GM21717 (cell line): ENCODE data around the gene HPD.
"Not testable (repeated sequence)": the region's sequence is repeated elsewhere in the genome, so short reads cannot be mapped to it uniquely, and the experiment has no call there.

Experiments
- ATAC-seq: cut with Tn5 transposase; IDR thresholded peaks from one replicate; pipeline ENCODE4 v1.9.1; 2021; ENCODE audit warnings: mild to moderate bottlenecking, moderate library complexity; ENCODE audit not compliant: unreplicated experiment

The HPD gene

DNA sequence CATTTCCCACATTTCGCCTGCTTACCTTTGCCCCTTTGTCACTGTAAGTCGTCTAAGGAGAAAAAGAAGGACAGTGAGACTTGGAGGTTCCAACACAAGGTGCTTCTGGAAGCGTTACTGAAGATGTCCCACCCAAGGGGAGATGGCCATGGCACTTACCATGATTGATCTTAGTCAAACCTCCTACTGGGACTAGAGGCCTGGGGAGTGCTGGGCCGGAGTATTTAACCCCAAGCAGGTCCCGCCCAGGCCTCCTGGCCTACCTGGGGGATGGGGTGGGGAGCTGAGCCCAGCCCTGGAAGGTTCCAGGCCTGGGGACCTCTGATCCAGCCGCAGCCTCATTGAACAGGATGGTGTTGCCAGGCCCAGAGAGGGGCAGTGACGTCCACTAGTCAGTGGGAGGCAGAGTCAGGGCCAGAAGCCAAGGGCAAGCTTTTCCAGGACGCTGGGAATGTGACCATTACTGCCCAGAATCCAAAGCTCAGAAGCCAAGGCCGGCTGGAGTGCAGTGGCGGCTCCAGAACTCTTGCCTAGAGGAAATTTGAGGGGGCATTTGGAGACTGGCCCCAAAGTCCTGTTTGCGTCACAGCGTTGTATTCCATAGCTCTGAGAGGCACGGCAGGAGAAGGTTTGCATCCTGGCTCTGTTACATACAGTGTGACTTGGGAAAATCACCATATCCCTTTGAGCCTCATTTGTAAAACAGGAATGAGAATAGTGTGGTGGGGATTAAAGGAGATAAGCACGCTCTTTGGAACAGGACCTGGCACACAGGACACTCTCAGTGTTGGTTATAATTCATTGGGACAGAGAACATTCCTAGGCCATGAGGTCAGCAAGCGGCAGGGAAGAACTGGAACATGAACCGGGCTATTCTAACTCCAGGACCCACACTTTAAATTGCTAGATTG lies at the start of gene HPD:
TSS of gene HPD (minus strand) at position 198 of the 911 bp plus-strand sequence. CDS start at position 162, 36 bp downstream.
- no peak for ATAC-seq

DNA sequence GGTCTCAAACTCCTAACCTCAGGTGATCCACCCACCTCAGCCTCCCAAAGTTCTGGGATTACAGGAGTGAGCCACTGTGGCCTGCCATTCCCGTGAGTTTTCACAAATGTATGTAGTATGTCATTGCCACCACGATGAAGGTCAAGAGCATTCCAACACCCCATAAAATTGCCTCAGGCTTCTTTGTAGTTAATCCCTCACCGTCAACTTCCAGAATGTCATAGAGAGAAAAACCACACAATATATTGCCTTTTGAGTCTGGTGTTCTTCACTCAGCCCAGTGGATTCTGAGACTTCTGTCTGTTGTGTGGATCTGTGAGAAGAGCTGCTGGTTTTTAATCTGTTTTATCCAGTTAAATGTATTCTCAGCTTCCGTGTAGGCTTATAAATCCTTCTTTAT lies 47.1 kb upstream of the HPD start:
- no peak for ATAC-seq

DNA sequence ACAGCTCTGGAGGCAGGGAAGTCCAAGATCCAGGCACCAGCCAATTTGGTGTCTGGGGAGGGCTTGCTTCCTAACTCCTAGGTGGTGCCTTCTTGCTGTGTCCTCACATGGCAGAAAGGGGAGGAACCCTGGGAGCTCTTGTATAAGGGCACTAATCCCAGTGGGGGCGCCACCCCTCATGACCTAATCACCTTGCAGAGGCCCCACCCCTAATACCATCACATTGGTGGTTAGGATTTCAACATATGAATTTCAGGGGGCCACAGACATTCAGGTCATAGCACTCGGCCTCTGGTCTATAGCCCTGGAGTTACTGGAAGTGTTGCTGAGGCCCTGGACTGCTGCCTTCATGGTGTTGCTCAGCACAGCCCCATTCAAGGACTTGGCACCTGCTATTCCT lies 44.5 kb upstream of the HPD start:
- ATAC-seq, result no peak

DNA sequence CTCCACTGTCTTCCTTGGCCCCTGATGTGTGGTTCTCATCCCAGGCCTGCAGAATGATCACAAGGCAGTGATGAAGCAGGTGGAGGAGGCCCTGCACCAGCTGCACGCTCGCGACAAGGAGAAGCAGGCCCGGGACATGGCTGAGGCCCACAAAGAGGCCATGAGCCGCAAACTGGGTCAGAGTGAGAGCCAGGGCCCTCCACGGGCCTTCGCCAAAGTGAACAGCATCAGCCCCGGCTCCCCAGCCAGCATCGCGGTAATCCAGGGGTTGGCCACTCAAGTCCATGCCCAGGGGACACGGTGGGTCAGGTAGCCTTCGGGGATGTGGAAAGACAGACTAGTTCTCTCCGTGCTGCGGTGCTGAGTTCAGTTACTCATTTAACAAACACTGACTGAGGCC lies 40.9 kb upstream of the HPD start:
- no peak for ATAC-seq

DNA sequence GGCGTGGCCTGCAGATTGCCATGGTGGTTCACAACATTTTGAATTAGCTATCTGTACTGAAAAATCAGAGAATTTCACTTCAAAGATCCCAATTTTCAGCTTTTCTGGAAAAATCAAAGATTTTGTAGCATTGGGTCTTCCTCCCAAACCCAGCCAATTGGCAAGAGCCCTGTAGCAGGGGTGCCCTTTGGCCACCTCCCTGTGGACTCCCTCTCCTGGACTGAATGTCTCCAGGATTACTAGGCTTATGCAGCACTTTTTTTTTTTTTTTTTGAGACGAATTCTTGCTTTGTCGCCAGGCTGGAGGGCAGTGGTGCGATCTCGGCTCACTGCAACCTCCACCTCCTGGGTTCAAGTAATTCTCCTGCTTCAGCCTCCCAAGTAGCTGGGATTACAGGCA lies 39.6 kb upstream of the HPD start:
- no peak for ATAC-seq

DNA sequence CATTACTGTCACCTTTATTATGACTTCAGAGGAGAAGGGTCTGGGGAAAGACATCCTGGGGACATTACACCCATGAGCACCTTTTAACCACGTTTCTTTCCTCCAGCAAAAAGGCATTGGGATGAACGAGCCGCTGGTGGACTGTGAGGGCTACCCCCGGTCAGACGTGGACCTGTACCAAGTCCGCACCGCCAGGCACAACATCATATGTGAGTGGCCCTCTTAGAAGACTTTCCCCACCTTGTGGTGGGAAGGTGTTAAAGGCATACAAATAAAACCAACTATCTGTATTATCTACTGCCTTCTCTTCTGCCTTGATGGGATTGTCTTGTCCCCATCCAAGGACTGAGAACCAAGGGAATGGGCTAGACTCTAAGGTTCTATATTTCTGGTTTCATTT lies 36.0 kb upstream of the HPD start:
- no peak for ATAC-seq

DNA sequence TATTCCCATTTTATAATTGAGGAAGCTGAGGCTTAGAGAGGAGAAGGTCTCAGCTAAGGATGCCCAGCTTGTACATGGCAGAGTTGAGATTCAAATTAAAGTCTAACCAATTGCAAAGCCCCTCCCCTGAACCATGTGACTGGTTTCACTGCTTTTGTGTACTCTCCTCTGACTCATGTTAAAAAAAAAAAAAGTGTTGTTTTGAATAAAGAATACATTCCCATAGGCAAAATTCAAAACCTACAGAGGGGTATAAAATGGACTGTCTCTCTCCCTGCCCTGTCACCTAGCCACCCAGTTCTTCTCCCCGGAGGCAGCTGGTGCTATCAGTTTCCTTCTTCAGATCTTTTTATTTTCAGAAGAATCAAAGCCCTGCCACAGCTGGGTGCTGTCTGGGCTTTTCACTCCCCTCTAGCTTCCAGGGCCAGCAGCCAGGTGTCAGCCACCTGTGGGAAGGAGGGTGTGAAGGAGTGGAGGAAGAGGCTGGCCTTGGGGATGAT lies 35.4 kb upstream of the HPD start:
- no peak for ATAC-seq

DNA sequence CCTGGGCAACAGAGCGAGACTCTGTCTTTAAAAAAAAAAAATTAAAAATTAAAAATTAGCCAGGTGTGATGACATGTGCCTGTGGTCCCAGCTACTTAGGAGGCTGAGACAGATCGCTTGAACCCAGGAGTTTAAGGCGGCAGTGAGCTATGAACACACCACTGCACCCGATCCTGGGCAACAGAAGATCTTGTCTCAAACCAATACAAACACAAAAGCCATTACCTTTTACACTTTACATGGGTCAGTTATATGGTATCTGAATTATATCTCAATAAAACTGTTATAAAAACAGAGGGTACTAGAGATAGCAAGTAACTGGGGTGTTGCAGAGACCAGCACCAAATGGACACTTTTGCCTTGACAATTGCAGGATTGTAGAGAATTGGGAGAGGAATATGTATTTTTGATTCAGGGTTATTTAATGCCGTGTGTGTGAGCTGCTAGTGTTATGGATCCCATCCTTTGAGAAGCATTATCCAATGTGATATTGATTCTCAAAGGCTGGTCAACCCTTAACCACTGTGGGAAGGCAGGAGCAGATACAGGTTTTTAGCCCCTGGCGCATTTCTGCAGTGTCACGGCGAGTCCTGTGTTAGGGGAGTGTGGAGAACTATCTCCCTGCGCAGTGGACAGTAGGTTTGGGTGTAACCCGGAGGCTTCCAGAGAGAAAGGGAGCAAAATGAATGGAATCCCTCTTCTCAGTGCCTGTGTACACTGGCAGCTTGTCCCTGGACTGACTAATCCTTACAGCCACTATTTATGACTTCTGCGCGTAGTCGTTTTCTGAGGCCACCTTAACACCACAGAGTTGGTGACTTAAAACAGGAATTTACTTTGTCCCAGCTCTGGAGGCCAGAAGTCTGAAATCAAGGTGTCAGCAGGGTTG lies 34.3 kb upstream of the HPD start:
- ATAC-seq, result no peak

DNA sequence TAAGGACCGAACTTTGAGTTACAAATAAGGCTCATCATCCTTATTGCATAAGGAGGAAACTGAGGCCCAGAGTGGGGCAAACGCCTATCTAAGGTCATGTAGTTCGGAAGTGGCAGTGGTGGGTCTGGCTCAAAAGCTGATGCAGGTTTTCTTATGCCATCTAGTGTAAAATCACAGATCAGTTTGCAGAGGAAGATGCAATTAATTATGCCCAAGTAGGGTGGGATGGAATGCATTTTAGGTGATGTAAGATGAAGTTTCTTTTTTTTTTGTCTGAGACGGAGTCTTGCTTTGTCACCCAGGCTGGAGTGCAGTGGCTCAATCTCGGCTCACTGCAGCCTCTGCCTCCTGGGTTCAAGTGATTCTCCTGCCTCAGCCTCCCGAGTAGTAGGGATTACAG lies 31.0 kb upstream of the HPD start:
- not testable (repeated sequence) for ATAC-seq

DNA sequence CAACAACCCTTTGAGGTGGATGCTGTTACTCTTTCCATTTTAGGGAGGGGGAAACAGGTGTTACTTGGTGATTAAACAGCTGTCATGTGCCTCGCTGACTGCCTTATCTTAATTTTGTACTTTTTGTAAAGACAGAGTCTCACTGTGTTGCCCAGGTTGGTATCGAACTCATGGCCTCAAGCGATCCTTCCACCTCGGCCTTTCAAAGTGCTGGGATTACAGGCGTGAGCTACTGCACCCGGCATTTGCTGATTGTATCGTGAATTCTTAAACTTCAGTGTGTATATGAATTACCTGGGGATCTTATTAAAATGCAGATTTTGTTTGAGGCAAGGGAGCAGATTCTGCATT lies 30.6 kb upstream of the HPD start:
- no peak for ATAC-seq

DNA sequence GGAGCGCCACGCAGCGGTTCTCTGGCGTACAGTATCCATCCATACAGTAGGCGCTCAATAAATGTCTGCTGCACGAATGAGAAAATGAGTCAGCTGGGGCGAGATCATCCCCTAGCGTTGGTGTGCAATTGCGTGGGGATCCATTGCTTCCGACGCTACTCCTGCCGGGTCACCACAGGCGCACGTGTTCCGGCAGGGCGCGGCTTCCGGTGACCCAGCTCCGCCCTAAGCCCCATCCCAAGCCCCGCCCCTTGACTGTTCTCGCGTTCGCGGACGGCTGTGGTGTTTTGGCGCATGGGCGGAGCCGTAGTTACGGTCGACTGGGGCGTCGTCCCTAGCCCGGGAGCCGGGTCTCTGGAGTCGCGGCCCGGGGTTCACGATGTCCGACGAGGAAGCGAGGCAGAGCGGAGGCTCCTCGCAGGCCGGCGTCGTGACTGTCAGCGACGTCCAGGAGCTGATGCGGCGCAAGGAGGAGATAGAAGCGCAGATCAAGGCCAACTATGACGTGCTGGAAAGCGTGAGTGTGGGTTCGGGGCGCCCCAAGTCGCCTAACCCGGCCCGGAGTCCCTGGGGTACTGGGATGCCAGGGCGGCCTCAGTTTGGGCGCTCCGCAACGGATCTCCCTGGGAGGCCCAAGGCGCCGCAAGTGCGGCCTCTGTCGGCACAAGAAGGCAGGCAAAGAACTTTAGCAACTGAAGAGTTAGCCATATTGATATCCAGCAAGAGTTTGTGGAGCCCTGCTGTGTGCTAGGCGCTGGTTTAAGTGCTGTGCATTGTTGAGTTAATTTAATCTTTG lies 30.0 kb upstream of the HPD start, which contains the start of gene PSMD9:
TSS of gene PSMD9 (plus strand) at position 313 of the 796 bp plus-strand sequence. CDS start at position 380, 67 bp downstream.
- peak; percentile 81 for ATAC-seq

DNA sequence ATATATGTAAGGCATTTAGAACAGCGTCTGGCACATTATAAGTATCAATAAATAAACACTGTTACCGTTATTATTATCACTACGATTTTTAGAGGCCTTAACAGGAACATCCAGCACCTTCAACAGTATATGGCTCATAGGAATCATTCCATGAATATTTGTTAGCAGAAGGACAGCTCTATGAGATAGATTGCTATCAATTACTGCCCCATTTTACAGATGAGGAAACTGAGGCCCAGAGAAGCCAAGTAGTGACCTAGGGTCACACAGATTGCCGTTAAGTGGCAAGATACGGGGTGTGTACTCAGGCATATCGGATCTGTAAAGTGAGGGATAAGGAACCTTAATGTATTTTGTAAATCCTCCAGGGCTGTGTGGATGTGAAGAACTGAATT lies 29.4 kb upstream of the HPD start:
- ATAC-seq, result no peak

DNA sequence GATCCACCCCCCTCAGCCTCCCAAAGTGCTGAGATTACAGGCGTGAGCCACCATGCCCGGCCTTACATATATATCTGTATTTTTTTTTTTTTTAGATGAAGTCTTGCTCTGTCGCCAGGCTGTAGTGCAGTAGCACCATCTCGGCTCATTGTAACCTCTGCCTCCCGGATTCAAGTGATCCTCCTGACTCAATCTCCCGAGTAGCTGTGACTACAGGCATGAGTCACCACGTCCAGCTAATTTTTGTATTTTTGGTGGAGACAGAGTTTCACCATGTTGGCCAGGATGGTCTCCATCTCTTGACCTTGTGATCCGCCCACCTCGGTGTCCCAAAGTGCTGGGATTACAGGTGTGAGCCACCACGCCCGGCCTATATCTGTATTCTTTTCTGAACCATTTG lies 26.5 kb upstream of the HPD start:
- ATAC-seq, result not testable (repeated sequence)

DNA sequence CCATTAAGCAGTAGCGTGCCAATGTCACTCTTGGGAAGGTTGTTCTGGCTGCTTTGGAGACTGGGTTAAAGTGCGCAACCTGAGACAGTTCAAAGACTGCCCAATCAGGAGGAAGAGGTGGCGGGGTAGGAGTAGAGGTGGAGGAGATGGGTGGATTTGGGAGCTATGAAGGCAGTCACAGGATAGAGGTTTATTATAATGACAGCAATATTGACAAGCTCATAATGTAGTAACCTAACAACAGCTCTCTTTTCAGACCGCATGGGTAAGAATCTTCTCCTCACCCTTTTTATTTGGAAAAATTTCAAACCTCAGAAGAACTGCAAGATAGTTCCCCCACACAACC lies 24.6 kb upstream of the HPD start:
- no peak for ATAC-seq

DNA sequence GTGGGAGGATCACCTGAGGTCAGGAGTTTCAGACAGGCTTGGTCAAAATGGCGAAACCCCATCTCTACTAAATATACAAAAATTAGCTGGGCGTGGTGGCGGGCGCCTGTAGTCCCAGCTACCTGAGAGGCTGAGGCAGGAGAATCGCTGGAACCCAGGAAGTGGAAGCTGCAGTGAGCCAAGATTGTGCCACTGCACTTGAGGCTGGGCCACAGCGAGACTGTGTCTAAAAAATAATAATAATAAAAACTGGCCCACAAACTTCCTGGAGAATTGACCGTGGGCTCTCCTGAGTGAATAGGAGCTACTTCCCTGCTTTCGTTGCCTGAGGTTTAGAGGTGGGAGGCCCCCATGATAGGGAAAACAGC lies 17.4 kb upstream of the HPD start:
- ATAC-seq, result not testable (repeated sequence)

DNA sequence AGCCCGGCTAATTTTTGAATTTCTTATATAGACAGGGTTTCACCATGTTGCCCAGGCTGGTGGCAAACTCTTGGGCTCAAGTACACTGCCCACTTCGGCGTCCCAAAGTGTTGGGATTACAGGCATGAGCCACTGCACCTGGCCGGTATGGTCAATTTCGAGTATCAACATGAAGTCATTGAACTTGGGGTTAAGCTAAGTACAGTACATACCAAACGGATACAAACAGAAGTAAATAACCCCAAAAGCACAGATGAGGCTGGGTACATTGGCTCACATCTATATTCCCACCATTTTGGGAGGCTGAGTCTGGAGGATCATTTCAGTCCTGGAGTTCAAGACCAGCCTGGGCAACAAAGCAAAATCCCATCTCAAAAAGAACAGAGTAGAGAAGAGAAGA lies 16.9 kb upstream of the HPD start:
- ATAC-seq, result no peak

DNA sequence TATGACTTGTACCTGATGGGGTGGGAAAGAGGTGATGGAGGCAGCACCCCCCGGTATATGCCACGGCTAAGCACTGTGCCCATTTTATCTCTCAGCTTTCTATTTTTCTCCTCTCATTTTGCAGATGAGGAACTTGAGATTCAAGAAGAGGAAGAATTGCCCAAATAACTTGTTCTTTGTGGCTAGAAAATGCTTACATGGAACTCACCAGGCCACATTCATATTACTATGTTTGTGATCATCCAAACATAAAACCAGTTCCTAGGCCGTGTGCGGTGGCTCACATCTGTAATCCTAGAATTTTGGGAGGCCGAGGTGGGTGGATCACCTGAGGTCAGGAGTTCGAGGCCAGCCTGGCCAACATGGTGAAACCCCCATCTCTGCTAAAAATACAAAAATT lies 15.4 kb upstream of the HPD start:
- no peak for ATAC-seq

DNA sequence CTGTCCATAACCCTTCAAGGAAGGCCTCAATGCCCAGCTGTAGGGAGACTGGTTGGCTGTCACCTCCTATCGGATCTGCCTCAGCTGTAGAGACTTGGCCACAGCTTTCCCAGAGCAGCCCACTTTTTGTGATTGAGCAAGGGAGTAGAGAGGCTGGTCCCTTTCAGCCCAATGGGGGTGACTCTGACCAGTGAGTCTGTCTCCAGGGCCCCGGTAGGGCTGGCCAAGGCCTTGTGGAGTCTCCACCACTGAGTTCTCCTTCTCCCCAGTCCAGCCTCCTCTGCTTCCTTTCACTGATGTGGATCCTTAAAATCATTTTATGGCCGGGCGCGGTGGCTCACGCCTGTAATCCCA lies 14.5 kb upstream of the HPD start:
- ATAC-seq, result no peak

DNA sequence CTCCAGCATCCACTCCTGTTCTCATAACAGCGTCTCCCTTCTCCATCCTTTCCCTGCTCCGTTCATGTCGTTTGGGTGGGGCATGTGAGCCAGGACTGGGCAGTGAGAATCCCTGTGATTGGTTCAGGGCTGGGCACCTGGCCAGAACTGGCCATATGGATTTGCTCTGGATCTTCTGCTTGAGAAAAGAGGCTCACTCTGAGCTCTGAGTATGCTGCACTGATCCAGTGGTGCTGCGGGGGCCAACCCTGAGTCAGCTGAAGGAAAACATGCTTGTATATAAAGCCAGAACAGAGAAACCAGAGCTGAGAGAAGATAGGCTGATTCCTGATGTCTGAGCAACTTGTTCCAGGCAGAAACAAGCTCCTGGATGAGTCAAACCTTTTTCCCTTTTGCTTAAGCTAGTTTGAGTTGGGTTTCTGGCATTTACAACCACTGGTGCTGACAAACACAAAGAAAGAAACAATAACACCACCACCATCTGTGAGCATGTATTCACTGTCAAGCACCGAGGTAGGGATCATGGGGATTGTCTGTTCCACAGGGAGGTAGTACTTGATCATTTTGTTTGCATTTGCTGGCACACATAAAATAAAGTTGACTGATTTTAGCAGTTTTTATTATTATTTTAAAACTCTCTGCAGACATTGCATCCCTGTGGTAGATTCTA lies 14.0 kb upstream of the HPD start:
- ATAC-seq, result no peak

DNA sequence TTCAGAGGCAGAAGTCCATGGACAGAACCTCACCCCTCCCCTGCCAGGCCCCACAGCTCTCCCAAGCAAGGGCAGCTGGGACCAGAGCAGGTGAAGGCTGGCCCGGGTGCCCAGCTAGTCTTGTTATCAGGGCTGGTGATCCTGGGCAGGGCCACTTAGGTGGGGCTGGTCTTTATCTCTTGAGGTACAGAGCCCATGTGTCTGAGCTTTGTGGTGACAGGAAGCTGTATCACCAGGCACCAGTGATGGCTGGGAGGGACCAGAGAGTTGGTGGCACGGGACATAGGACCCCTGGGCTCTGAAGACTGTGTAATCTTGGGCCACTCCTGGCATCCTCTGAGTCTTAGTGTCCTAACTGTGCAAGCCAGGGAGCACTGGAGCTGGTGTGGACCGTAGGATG lies 12.8 kb upstream of the HPD start:
- ATAC-seq, result no peak

DNA sequence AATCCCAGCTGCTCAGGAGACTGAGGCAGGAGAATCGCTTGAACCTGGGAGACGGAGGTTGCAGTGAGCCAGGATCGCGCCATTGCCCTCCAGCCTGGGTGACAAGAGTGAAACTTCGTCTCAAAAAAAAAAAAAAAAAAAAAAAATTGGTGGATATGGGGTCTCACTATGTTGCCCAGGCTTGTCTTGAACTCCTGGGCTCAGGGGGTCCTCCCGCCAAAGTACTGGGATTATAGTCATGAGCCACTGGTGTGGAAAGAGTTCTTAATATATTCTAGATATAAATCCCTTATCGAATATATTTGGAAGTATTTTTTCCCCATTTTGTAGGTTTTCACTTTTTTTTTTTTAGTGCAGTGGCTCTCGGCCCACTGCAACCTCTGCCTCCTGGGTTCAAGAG lies 10.6 kb upstream of the HPD start:
- not testable (repeated sequence) for ATAC-seq
